Smooth muscle cell of the brain vasculature (primary cell): Measurements from ENCODE around the gene UST.
"Not testable (repeated sequence)": the region's sequence is repeated elsewhere in the genome, so short reads cannot be mapped to it uniquely, and the experiment has no call there.

Experiments used
- DNase-seq: peaks from one replicate; pipeline ENCODE4 v3.0.0-alpha.2; 2012; ENCODE audit warnings: low read depth, low spot score

UST gene

DNA sequence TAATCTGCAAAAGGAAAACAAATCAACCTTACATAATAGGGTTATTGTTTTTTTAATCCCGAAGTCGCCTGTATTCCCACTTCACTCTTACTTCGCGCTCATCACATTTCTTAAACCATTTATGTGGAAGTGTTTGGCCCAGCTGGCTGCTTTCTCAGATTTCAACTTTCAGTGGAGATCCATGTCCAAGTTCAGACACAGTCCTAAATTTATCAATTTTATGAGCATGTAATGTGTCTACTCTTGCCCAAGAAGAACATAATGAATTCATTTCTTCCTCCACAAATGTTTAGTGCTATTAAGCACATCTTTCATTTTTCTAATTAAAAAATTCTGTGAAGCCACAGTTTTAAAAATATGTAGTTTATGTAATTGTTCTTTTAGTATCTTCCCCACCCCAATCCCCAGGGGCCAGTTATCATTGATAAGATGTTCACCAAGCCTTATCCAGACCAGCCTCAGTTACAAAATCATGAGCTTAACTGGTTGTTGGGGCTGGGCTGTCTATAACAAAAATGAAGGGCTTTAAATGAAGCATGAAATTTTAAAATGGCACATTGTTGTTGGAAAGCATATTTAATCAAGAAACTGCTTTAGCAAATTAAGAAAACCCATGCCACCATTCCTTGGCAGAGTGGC lies 151.7 kb downstream of the UST start:
- no peak for DNase-seq

DNA sequence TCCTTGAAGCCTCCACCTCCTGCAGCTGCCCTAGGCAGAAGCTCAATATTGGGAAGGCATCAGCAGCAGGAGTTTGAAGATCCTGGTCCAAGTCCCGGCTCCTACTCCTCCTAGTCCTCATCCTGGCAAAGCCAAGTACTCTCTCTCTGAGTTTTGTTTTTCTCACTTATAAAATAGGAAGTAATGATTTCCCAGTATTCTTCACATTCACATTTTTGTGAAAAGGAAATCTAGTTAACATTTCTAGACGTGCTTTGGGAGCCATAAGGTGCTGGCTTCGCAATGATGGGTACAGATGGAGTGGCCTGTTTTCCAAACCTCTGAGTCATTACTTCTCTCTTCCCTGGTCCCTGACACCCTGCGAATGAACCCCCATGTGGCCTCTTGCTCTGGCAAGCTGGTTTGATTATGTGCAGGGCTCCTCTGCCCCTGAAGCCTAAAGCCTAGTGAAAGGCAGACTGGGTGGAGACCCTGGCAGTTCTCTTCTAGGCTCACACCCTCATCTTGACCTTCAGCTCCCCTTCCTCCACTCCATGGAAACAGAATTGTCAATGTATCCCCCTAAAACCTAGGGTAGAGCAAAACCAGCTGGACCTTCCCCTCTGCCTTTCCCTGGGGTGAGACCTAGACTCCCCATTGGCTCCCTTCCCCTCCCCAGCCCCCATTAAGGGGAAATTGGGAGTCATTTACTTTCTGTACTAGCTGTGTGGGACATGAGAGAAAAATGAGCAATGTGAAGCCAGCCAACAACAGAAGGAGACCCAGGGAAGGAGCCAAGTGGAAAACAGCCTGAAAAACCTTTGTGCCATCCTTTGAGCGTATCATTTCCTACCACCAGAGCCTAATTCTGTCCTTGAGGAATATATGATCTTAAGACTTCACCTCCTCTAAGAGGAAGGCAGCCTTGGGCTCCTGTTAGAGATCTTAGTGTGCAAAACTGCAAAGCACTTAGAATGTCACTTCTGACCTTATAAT lies 158.4 kb downstream of the UST start:
- no peak for DNase-seq

DNA sequence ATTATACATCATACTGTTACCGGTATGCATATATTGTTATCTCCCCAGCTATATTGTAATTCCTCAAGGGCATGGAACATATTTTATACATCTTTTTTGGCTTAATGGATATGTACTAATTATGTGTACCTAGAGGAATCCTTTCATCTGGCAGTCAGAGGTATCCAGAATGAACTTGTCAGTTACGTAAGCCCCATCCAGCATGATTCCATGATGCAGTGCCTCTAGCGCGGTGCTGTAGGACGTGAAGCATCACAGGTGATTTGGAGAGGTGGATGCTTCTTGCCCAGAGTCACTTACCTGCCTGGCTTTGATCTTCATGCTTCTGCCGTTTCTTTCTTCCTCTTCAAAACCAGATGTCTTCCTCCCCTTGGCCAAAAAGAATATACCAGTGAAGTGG lies 159.1 kb downstream of the UST start:
- no peak for DNase-seq

DNA sequence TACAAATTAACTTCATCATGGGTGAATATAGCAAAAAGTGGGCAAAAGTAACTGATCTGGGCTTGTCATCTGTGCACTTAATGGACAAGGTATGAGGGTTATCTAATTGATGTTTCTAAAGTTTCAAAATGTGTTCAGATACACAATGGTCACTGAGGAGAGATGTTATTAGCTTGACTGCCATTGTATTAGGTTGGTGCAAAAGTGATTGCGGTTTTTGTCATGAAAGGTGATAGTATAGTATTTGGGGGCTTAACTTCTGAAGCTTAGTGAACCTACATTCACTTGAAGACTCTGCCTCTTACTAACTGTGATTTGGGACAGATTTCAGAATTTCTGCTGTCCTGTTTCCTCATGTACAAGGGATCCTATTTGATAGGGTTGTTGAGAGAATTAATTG lies 159.6 kb downstream of the UST start:
- DNase-seq: no peak

DNA sequence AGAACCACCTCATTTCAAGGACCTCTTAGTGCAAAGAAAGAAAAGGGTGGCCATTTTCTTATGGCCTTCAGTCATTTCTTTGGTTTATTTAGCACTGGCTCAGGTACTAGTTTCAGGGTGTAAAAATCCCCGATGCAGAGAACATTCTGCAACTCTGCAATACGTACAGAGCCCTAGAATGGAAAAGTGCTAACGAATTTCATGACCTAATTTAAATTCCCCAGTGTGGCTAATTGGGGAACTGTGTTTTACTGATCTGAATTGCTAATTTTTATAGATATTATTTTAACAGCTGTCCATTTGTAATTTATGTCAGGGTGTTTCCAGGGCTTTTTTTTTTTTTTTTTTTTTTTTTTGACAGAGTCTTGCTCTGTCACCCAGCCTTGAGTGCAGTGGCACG lies 160.7 kb downstream of the UST start:
- DNase-seq: no peak

DNA sequence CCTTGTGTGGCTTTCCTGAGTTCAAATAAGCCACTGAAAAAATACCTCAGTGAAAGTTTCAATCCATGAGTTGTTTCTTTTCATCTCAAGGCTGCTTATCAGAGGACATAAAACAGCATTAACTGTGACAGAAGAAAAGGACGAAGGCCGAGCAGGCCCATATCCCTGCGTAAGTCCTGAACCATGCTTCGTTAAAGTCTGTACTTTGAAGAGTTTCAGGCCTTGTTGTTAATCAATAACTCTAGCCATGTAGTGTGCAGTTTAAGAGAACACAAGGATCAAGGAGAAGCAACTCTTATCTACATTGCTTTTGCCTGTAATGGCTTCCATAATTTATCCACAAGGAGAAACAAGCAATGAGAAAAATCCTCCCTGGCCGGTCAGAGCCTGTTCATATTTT lies 165.4 kb downstream of the UST start:
- no peak for DNase-seq

DNA sequence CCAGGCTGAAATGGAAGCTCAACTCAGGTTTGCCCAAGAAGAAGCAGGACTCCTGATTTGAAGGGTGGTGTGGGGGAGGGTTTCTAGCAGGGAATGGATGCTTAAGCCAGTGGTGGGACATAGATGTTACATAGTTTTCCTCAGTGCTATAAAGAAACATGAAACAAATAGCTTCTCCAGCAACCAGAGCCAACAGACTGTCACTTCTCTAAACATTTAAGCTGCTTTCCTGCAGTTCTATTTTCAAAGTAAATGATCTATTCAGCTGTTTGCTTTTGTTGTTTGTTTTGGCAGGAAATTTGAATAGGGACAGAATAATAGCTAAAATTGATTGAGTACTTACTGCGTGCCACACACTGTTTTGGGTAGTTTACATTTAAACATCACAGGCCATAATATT lies 169.0 kb downstream of the UST start:
- DNase-seq: no peak

DNA sequence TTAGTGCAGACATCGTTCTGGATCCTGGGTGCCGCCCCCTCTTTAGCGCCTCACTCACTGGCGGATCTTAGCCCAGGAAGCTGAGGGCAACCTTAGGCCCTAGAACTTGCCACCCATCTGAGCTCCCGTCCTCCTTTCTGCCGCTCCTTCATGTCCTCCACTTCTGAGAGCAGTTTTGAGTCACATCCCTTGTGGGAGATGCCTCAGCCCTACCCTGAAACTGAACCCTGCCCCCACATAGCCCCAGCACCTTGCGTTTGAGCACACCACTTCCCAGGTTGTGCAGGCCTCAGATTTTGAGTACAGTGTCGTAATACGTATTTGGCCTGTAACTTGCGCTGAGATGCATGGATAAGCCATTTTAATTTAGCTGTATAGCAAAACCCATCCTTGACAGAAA lies 169.7 kb downstream of the UST start:
- not testable (repeated sequence) for DNase-seq

DNA sequence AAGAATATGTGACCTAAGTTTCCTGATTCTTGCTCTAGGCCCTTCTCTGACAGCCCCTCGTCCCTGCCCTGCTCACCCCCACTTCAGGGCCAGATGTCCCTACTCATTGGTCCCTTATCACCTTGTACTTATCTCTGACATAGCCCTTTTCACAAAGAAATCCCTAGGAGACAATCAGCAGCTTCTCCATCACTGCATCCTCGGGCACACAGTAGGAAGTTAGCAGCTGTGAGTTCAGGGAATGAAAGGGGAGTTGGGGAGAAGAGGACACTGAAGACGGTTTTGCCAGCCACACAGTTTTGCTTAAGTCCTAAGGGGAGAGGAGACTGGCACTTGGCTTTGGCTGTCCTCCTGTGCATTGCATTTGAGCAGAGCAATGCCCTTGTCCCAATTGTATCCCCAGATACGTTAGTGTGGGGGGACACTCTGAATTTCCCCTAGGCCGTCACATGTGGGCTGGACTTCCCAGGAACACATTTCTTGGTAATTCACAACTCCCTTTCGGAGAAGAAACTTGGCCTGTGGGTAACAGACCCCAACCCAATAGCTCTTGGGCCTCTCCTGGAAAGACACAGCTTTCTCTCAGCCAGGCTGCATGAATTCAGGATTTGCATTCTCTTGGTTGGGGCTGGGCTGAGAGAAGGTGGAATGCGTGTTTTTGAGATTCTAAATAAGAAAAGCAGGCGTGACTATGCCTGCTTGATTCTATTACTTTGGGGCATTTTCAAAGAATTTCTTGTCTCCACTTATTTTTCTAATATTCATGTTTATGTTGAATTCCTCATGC lies 177.6 kb downstream of the UST start:
- DNase-seq: no peak

DNA sequence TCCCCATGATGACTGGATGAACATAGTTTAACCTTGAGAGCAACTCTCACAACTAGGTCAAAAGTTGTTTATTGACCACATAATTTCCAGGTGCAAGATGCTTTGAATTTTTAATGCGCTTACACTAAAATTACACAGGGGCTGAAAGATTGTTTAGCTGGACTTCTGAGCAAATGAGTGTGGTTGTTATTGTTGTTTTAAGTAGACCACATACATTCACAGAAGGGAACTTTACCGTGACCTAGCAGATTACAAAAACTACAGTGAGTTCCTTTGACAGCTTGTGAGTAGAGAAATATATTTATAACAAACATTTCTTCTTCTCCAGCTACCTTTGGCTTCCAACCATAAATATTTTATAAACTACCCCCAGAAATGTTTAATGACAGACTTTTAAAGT lies 178.9 kb downstream of the UST start:
- DNase-seq: no peak

DNA sequence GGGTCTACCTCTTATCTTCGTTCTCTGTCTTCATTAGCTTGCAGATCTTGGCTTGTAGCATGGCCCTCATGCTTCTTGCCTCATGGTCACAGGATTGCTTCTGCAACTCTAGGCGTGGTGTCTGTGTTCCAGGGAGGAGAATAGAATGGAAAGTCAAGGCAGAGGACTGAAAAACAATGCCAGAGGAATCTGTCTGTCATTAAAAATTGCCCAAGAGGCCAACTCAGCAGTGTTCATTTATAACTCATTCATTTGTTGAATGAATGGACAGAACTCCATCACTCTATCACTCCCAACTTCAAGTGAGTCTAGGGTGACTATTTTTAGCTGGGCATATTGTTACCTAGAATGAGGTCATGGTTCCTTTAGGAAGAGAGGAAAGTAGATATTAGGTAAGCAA lies 179.6 kb downstream of the UST start:
- no peak for DNase-seq

DNA sequence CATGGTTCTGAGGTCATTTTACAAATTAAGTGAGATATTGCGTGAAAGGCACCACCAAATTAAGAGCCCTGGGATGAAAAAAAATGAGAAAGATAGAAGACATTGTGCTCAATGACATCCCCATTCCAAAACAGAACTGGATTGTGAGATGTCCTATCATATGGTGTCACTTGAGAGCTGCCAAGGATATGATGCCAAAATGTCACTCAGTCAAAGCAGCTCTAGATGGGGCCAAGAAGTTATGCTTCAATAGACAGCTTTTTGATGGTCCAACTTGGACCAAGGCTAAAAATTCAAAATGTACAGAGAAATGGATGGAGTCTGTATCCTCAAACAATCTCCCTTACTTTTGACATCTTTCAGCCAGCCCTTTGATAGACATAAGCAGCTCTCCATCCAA lies 180.8 kb downstream of the UST start:
- DNase-seq: no peak

DNA sequence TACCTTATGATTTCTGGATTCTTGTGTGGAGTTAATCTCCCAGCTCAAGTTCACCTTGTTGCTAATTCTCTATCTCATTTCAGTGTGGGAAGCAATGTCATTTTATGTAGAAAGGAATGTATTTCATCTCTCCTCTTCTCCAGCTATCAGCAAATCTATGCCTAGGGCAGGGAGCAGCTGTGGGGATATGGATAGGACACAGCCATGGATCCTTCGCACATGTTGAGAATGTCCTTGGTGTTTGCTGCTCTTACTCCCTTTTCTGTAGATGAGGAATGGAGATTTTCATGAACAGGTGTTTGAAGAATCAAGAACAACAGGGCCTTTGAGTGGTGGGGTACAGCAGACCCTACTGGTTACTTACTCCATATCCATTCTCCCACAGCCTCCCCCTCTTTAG lies 182.0 kb downstream of the UST start:
- DNase-seq: no peak

DNA sequence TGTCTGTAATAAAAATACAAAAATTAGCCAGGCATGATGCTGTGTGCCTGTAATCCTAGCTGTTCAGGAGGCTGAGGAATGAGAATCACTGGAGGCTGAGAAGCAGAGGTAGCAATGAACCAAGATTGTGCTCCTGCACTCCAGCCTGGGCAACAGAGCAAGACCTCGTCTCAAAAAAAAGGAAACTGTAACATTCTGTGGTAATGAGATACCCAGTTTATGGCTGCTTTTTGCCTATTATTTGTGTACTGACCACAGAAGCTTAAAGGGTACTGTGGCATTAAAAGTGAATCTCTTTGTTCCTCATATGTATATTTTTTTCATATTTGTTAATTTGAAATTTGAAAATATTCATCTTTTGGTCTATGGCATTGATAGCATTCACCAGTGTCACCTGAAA lies 185.4 kb downstream of the UST start:
- no peak for DNase-seq

DNA sequence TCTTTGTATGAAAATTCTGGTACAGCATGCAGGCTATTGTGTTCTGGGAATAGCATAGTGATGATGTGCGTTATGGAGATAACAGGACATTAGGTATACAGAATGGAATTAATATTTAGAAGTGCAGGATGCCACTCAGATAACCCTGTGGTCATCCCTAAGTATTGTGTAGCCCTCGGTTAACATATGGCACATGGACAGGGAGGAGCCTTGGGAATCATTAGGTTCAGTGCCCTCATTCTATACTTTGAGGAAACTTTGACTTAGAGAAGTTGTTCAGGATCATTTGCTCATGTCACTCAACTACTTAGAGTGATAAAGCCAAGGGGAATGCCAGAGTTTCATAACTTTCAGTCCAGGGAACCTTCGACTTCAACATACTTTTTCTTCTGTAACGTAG lies 185.9 kb downstream of the UST start:
- no peak for DNase-seq

DNA sequence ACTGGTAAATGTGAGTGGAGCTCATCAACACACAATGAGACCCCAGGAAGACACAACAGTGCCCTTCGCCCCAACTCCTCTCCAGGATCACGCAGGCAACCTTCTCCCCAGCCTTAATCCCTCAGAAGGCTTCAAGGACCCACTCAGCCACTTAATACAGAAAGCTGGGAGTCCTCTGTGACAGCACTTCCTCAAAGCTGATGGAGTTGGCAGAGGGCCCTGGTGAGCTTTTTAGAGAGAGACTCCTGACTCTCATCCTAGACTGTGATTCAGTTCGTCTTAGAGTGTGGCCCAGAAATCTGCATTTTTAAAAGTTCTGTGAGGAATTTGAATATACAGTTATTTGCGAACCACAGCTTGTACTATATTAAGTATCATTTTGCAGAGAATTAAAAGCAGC lies 187.7 kb downstream of the UST start:
- no peak for DNase-seq

DNA sequence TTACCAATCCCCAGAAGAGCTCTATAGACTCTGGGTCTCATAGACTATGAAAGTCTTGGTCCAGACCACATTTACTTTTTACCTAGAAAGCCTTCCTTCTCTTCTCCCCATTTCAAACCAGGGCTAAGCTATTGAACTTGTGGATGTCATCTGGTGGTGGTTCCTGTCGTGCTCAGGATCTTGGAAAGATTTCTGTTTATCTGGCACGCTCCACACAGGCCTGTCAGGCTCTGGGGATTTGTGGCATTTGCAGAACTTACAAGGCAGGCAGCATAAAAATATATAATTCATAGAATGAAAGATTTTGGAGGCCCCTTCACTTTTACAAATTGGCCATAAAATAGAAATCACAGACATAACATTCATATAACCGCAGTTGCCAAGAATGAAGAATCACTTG lies 188.1 kb downstream of the UST start:
- no peak for DNase-seq

DNA sequence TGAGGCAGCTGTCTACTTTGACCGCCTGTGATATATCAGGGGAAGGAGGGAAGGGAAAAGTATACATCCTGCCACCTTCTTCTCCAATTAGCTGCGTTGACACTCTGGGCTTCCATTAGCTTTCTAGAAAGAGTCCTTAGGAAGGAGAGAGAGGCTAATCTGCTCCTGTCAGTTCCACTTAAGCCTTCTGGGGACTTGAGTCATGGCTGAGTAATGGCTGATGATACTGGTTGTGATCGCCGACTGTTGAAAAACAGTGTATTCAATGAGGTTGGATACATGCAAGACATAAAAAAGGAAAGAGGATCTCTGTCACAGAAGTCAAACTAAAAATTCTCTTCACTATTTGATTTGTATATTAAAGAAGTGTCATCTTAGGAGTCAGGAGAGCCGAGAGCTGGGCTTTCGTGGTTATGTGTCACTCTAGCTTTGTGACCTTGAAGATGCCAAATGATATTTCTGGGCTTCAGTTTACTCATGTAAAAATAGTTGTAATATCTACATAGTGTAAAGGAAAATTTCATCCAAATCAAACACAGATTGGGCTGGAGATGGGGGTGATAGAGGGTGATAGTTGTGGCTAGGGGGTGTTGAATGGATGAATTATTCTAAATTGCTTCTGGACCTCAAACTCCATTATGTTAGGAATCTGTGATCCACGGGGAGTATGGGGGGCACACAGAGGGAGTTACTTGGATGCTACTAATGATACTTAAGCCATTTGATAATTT lies 189.0 kb downstream of the UST start:
- DNase-seq: no peak

DNA sequence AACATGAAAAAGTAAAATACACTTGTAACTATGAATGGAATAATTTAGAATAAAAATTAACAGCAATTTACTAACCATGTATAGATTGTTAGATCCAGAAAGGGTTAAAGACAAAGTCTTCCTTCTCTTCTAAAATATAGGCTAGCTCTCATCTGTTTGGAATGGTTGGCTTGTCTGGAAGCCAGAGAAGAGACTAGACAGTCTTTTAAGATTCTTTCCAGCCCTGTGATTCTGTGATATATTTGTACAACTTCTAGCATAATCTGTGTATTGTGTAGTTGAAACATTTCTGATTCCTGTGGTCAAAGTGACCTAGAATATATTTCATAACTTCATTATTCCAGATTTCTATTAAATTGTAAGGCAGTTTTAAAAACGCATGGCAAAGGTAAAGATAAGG lies 196.6 kb downstream of the UST start:
- no peak for DNase-seq

DNA sequence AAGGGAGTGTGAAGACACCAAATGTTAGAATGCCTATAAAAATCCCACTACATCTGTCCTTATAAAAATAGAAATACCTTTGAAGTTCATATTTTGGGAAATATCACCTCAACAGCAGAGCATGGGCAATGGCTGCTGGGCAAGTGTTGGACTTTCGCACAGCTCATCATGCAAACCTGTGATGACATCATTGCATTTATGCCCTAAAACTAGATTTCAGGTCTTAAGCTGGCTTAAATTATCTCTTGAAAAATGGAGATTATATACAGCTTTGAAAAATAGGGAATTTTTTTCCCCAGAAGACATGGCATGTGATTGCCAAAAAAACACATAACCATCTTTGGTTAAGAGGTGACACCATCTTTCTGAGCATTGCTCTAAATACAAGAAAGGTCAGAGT lies 197.8 kb downstream of the UST start:
- no peak for DNase-seq

DNA sequence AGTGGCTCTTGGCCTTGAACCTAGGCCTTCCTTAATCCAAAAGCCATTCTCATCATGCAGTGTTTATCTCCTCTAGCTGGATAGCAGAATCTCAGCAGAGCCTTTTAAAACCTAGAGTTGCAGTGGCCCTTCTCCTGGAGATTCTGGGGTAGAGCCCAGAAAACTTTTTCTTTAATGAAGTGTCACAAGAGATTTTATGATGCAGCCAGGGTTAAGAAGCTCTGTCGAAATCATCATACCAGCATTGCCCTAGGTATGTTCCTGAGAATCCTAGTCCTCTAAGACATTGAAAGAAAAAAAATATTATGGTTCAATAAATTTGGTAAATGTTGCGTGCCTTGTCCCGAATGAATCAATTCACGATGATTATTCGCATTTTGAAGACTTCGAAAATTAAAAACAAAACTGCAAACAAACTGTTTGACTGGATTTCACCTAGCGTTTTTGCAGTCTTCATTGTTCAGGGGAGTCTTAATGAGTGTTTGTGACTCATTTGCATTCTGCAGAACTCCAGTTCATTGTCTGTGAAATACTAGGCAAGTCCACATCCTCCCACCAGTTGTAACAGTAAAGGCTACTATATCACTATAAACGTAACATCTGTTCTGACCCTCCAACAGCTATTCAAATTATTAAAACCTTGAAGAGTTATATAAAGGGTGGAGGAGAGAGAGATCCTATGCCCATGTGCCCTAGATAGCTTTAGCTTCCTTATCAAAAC lies 198.6 kb downstream of the UST start:
- no peak for DNase-seq
